Measurements from ENCODE around the gene DYRK2. TPM values are rescaled to one million over a fixed set of nuclear protein-coding genes. Genes with fewer than 3 reads are reported as not detected.

Gene DYRK2
- total and polyA plus RNA-seq, 2 experiments from 2014 or later, result 7.4 to 20.3 TPM

DNA sequence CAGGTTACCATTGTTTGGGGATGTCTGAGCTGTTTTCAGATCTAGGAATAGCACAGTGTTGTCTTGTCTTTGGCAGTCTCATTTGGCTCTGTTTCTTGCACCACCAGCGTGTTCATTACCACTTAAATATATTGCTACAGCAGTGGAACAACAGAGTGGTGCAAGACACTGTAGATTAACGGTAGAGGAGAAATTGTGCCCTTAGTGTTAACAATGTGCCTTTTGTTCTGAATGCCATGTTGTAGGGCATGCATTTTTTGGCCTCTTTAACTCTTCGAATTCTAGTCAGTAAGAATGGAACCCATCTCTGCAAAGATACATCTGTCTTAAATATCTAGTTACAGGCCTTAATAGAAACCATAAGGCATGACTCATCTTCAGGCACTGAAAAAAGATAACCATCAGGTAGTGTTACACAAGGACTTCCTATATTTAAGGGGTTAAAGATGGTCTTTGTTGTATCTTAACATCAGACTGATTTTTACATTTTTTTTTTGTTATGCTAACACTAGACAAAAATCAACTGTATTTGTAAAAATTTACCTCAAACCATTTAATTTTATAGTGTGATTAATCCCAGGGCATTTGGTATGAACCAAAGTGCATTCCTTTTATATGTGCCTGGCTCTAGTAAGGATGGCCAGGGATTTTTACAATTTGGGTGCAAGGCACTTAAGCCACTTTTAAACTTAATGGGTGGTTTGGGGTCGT lies 12.9 kb downstream of the DYRK2 start:
- WGBS, 2 experiments (ENCODE audit: low coverage in 1 of 2, low lambda C conversion rate in 2 of 2, missing lambda C conversion rate in 2 of 2), result 4 to 8% methylated on average over 4 of the region's 4 CpGs
- no peak overlapping the region; the same call in 1 of the 2 replicates for H3K9ac ChIP-seq

DNA sequence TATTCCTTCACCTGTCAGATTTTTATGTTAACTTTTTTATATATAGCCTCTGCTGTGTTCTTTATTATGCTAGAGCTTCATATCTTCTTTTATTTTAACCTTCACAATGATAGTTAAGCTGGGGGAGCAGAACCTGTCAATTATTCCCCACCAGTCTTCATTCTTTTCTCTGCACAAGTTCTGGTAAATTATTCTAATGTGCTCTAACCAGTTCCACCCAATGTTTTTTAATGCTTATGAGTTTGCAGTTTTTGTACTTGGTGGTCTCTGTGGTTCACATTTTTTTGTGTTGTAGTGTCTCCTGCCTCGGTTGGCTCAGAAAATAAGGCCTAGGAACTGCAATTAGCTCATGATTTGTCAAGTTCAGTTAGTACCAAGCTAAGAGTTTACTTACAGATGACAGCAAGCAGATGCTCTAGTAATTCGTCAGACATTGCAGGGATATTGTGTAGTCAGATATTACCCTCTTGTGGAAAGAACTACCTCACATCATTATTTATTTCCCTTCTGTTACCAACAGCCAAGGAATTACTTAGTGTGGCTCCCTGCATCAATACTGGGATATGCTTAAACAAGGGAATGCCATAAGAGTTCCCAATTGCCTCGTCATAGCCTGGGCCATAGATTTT lies 14.5 kb downstream of the DYRK2 start:
- Histone ChIP-seq H3K9ac (peak overlapping the region; percentile 49), H3K27ac (peak overlapping the region; percentile 69), H3K79me2 (ENCODE audit: insufficient read depth) (peaks cover 79% of the 10 kb centered on the region), H3K9me2 (ENCODE audit: insufficient read depth) (no peaks in the 10 kb centered on the region), H3K4me3 (0 out of 2 replicates have a peak overlapping the region, but pooled peaks have one; percentile 14), H2AFZ (no peak overlapping the region), H3F3A (ENCODE audit: insufficient read depth) (peaks cover 55% of the 10 kb centered on the region), H3K27me3 (replicated peaks; ENCODE audit: insufficient read depth) (no peaks in the 10 kb centered on the region), H3K4me1 (ENCODE audit: insufficient read depth) (peaks cover 57% of the 10 kb centered on the region), H3K4me2 (ENCODE audit: unreplicated experiment) (peak overlapping the region; percentile 36), H4K20me1 (ENCODE audit: insufficient read depth) (peaks cover 8% of the 10 kb centered on the region; the same call in 1 of the 2 replicates), H3K9me3 (ENCODE audit: low read depth) (no peaks in the 10 kb centered on the region), H3K36me3 (ENCODE audit: low read depth) (peaks cover 14% of the 10 kb centered on the region; the same call in 1 of the 2 replicates)
- peak; percentile 89 for DNase-seq
- 0 to 2% methylated on average over 3 of the region's 3 CpGs for WGBS, 2 experiments (ENCODE audit: low coverage in 1 of 2, low lambda C conversion rate in 2 of 2, missing lambda C conversion rate in 2 of 2)
- peak; percentile 81; the same call in 1 of the 2 replicates for TF ChIP-seq EZH2phosphoT487 (IDR thresholded peaks at IDR 0.05; ENCODE audit: insufficient read depth, low read depth)
- TF ChIP-seq EZH2 (IDR thresholded peaks at IDR 0.05; ENCODE audit: insufficient read depth, poor library complexity, severe bottlenecking), result no peak
- in situ Hi-C loops (cut with MboI), result no loop called here

More for the DNA sequence above, 12.9 kb downstream of the DYRK2 start:
- no peaks in the 10 kb centered on the region for H3K9me2 ChIP-seq (ENCODE audit: insufficient read depth)
- in situ Hi-C loops (cut with MboI), result no loop called here
- peaks cover 46% of the 10 kb centered on the region for H3F3A ChIP-seq (ENCODE audit: insufficient read depth)
- H3K4me3 ChIP-seq, result no peak overlapping the region
- peaks cover 88% of the 10 kb centered on the region for H3K79me2 ChIP-seq (ENCODE audit: insufficient read depth)
- DNase-seq, result peak; percentile 80
- H3K27me3 ChIP-seq (replicated peaks; ENCODE audit: insufficient read depth), result no peaks in the 10 kb centered on the region
- H2AFZ ChIP-seq, result no peak overlapping the region
- peaks cover 18% of the 10 kb centered on the region; the same call in 1 of the 2 replicates for H3K36me3 ChIP-seq (ENCODE audit: low read depth)
- peak overlapping the region; percentile 62 for H3K4me2 ChIP-seq (ENCODE audit: unreplicated experiment)
- no peaks in the 10 kb centered on the region for H3K9me3 ChIP-seq (ENCODE audit: low read depth)
- peak overlapping the region; percentile 69 for H3K27ac ChIP-seq
- peaks cover 8% of the 10 kb centered on the region; the same call in 1 of the 2 replicates for H4K20me1 ChIP-seq (ENCODE audit: insufficient read depth)
- TF ChIP-seq EZH2phosphoT487 (IDR thresholded peaks at IDR 0.05; ENCODE audit: insufficient read depth, low read depth) (no peak), EZH2 (IDR thresholded peaks at IDR 0.05; ENCODE audit: insufficient read depth, poor library complexity, severe bottlenecking) (no peak)
- H3K4me1 ChIP-seq (ENCODE audit: insufficient read depth), result peaks cover 43% of the 10 kb centered on the region

DNA sequence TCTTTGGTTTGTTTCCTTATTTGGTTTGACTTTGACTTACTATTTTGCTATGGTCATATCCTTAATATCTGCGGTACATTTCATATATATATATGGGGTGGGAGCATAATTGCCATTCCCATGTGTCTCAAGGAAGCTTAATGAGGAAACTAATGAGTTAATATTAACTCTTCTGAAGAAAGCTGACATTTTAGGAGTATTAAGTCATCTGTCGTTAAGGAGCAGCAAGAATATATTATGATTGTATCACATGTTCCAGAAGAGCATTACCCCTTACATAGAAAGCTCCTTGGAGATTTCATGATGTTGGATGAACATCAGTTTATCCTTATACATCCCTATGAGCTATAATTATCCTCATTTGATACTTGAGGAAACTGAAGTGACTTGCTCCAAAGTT lies 15.6 kb downstream of the DYRK2 start:
- no peaks in the 10 kb centered on the region for H3K9me3 ChIP-seq (ENCODE audit: low read depth)
- H3K79me2 ChIP-seq (ENCODE audit: insufficient read depth), result peaks cover 68% of the 10 kb centered on the region
- H3K27me3 ChIP-seq (replicated peaks; ENCODE audit: insufficient read depth), result no peaks in the 10 kb centered on the region
- peaks cover 8% of the 10 kb centered on the region; the same call in 1 of the 2 replicates for H4K20me1 ChIP-seq (ENCODE audit: insufficient read depth)
- in situ Hi-C loops (cut with MboI), result no loop called here
- no peak overlapping the region for H2AFZ ChIP-seq
- H3K9ac ChIP-seq, result no peak overlapping the region
- H3K4me3 ChIP-seq, result no peak overlapping the region
- no peak overlapping the region for H3K4me2 ChIP-seq (ENCODE audit: unreplicated experiment)
- no peak for DNase-seq
- H3K36me3 ChIP-seq (ENCODE audit: low read depth), result 0 out of 2 replicates have a peak, but pooled peaks cover 4% of the 10 kb centered on the region
- H3K9me2 ChIP-seq (ENCODE audit: insufficient read depth), result no peaks in the 10 kb centered on the region
- peaks cover 55% of the 10 kb centered on the region for H3F3A ChIP-seq (ENCODE audit: insufficient read depth)
- H3K4me1 ChIP-seq (ENCODE audit: insufficient read depth), result peaks cover 58% of the 10 kb centered on the region
- TF ChIP-seq EZH2phosphoT487 (IDR thresholded peaks at IDR 0.05; ENCODE audit: insufficient read depth, low read depth) (no peak), EZH2 (IDR thresholded peaks at IDR 0.05; ENCODE audit: insufficient read depth, poor library complexity, severe bottlenecking) (no peak)
- no peak overlapping the region; the same call in 1 of the 2 replicates for H3K27ac ChIP-seq
- 57 to 58% methylated on average over 2 of the region's 2 CpGs for WGBS, 2 experiments (ENCODE audit: low coverage in 1 of 2, low lambda C conversion rate in 2 of 2, missing lambda C conversion rate in 2 of 2)

DNA sequence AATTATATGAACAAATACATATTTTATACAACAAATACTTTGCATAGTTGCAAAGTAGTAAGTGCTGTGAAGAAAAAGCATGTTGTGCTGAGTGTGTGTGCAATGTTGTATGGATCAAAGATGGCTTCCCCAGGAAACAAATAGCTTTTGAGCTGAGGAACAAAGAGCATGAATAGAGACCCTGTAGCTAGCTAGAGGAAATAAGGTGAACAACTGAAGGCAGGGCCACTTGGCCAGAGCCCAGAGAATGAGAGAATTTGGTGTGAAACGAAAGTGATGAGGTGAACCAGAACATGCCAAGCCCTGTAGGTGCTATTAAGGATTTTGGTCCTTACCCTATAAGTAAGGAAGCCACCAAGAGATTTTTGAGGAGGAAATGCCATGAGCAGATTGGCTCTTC lies 17.1 kb downstream of the DYRK2 start:
- in situ Hi-C loops (cut with MboI), result no loop called here
- no peak for DNase-seq
- Histone ChIP-seq H3K9ac (no peak overlapping the region), H3K27me3 (replicated peaks; ENCODE audit: insufficient read depth) (no peaks in the 10 kb centered on the region), H3F3A (ENCODE audit: insufficient read depth) (peaks cover 48% of the 10 kb centered on the region), H3K4me3 (no peak overlapping the region), H3K9me3 (ENCODE audit: low read depth) (no peaks in the 10 kb centered on the region), H3K4me1 (ENCODE audit: insufficient read depth) (peaks cover 58% of the 10 kb centered on the region), H2AFZ (no peak overlapping the region), H4K20me1 (ENCODE audit: insufficient read depth) (peaks cover 4% of the 10 kb centered on the region; the same call in 1 of the 2 replicates), H3K36me3 (ENCODE audit: low read depth) (no peaks in the 10 kb centered on the region), H3K9me2 (ENCODE audit: insufficient read depth) (no peaks in the 10 kb centered on the region), H3K27ac (no peak overlapping the region), H3K4me2 (ENCODE audit: unreplicated experiment) (no peak overlapping the region), H3K79me2 (ENCODE audit: insufficient read depth) (peaks cover 53% of the 10 kb centered on the region)
- WGBS, 2 experiments (ENCODE audit: low coverage in 1 of 2, low lambda C conversion rate in 2 of 2, missing lambda C conversion rate in 2 of 2), result 92 to 100% methylated on average over 1 of the region's 1 CpG
- TF ChIP-seq EZH2 (IDR thresholded peaks at IDR 0.05; ENCODE audit: insufficient read depth, poor library complexity, severe bottlenecking) (no peak), EZH2phosphoT487 (IDR thresholded peaks at IDR 0.05; ENCODE audit: insufficient read depth, low read depth) (no peak)

Data from GM23248 (cell line).